Spinal cord (tissue), 10 donors: ENCODE results near the gene BMS1. TPM values are rescaled to one million over a fixed set of nuclear protein-coding genes. Genes with fewer than 3 reads are reported as not detected.
"Not testable (repeated sequence)": the region's sequence is repeated elsewhere in the genome, so short reads cannot be mapped to it uniquely, and the experiment has no call there.

Experiments used
- DNase-seq, 6 donors: peaks; one replicate each; pipeline versions ENCODE4 v3.0.0 to v3.0.0-alpha.2; 2013 to 2015; ENCODE audit warnings: low spot score in 6 of 6, low read depth in 4 of 6
- H3K27ac ChIP-seq: one replicate; pipeline ENCODE4 v1.5.1; 2013; ENCODE audit warnings: low read depth, low read length, control low read depth
- H3K27me3 ChIP-seq: one replicate; pipeline ENCODE4 v1.6.1; 2013; ENCODE audit warnings: low read length; ENCODE audit not compliant: control insufficient read depth, insufficient read depth
- H3K36me3 ChIP-seq: one replicate; pipeline ENCODE4 v1.6.1; 2013; ENCODE audit warnings: low read length; ENCODE audit not compliant: control insufficient read depth, insufficient read depth
- H3K4me1 ChIP-seq: one replicate; pipeline ENCODE4 v1.6.1; 2013; ENCODE audit warnings: low read length; ENCODE audit not compliant: control insufficient read depth, insufficient read depth
- H3K4me3 ChIP-seq: one replicate; pipeline ENCODE4 v1.5.1; 2013; ENCODE audit warnings: low read depth, low read length, control low read depth
- H3K9me3 ChIP-seq: one replicate; pipeline ENCODE4 v1.6.1; 2013; ENCODE audit warnings: low read length; ENCODE audit not compliant: control insufficient read depth, insufficient read depth
- WGBS: methylation state at CpG from one replicate; pipeline ENCODE4 v1.1.5; 2013; ENCODE audit warnings: missing lambda C conversion rate; ENCODE audit not compliant: insufficient coverage; 5-methylcytosine and 5-hydroxymethylcytosine counted together
- long read RNA-seq, 4 donors: transcript quantifications; one replicate each; lab custom pipeline, GENCODE V29; 2026
- polyA plus RNA-seq, 2 donors: library from polyadenylated mRNA; unstranded; fragments of 120-200 nt; gene quantifications; one replicate each; pipeline ENCODE4 v1.2.1, GENCODE V29; 2013; ENCODE audit not compliant: insufficient read length in 2 of 2
- total RNA-seq, 2 donors: library from RNA; depleted of rRNA in 1 of 2; stranded (reverse); fragments of 120-200 nt in 1 of 2; fragments of >200 nt in 1 of 2; gene quantifications; one replicate each; pipeline versions ENCODE4 v1.2.3 to v1.2.4, GENCODE V29; 2013 to 2014
- donor health status: healthy.

BMS1 gene, protein sequence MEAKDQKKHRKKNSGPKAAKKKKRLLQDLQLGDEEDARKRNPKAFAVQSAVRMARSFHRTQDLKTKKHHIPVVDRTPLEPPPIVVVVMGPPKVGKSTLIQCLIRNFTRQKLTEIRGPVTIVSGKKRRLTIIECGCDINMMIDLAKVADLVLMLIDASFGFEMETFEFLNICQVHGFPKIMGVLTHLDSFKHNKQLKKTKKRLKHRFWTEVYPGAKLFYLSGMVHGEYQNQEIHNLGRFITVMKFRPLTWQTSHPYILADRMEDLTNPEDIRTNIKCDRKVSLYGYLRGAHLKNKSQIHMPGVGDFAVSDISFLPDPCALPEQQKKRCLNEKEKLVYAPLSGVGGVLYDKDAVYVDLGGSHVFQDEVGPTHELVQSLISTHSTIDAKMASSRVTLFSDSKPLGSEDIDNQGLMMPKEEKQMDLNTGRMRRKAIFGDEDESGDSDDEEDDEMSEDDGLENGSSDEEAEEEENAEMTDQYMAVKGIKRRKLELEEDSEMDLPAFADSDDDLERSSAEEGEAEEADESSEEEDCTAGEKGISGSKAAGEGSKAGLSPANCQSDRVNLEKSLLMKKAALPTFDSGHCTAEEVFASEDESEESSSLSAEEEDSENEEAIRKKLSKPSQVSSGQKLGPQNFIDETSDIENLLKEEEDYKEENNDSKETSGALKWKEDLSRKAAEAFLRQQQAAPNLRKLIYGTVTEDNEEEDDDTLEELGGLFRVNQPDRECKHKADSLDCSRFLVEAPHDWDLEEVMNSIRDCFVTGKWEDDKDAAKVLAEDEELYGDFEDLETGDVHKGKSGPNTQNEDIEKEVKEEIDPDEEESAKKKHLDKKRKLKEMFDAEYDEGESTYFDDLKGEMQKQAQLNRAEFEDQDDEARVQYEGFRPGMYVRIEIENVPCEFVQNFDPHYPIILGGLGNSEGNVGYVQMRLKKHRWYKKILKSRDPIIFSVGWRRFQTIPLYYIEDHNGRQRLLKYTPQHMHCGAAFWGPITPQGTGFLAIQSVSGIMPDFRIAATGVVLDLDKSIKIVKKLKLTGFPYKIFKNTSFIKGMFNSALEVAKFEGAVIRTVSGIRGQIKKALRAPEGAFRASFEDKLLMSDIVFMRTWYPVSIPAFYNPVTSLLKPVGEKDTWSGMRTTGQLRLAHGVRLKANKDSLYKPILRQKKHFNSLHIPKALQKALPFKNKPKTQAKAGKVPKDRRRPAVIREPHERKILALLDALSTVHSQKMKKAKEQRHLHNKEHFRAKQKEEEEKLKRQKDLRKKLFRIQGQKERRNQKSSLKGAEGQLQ
- total RNA-seq: 10 to 100 TPM; 15.2 to 17.6 TPM
- polyA plus RNA-seq: 10 to 100 TPM; 13.4 to 14.1 TPM
- long read RNA-seq, donor 1, full-length matches to known transcripts: 3 of 20 reads
- long read RNA-seq, donor 1, partial matches to known transcripts: 17 of 20 reads
- long read RNA-seq, donor 1, other reads (novel, unspliced or antisense): 0 of 20 reads
- long read RNA-seq, donor 2: 0 reads
- long read RNA-seq, donor 3: 0 reads
- long read RNA-seq, donor 4, full-length matches to known transcripts: 1 of 29 reads
- long read RNA-seq, donor 4, partial matches to known transcripts: 28 of 29 reads
- long read RNA-seq, donor 4, other reads (novel, unspliced or antisense): 0 of 29 reads

DNA sequence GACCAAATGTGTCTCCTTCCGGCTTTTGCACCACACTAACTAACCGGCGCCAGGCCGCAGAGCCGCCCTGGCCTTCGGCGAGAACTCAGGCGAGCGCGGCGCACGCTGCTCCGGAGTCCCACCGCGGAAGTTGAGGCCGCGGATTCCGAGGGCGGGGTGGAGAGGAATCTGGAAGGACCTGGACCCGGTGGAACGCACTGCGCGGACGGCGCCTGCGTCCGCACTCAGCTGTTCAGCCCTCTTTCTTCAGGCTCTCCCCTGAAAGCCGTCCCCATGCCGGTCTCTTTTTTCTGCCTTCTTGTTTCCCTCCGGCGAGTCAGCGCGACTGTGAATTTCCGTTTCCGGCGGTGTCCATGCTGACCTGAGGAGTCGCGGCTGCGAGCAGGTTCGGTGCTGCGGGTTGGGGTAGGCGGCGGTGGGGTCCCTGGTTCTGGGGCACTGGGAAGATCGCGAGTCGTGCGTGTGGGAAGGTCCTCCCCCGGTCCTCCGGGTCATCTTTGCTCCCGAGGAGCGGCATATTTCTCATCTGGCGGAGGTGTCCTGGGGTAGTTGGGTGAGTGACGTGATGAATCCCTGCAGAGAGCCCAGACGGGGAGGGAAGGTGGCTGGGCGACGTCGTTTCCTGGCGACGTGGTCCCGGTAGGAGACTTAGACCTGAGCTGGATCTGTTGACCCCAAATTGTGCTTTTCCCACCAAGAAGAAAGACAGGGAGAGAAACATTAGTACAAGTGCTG, at the start of gene BMS1:
BMS1 (plus strand) TSS at position 350 of the 735 bp plus-strand sequence. CDS start 1,600 bp downstream, outside the sequence.
- peak; percentile 89 to 98 (median 93) for DNase-seq
- H3K4me1 ChIP-seq: peaks cover 8% of the 10 kb centered on the region
- peak within 1 kb of the TSS; percentile 68 for H3K4me3 ChIP-seq
- H3K27me3 ChIP-seq: no peaks in the 10 kb centered on the region
- WGBS: 0% methylated on average over 59 of the region's 60 CpGs
- no peaks in the 10 kb centered on the region for H3K9me3 ChIP-seq
- peaks cover 12% of the 10 kb centered on the region for H3K36me3 ChIP-seq
- peak within 1 kb of the TSS; percentile 89 for H3K27ac ChIP-seq

DNA sequence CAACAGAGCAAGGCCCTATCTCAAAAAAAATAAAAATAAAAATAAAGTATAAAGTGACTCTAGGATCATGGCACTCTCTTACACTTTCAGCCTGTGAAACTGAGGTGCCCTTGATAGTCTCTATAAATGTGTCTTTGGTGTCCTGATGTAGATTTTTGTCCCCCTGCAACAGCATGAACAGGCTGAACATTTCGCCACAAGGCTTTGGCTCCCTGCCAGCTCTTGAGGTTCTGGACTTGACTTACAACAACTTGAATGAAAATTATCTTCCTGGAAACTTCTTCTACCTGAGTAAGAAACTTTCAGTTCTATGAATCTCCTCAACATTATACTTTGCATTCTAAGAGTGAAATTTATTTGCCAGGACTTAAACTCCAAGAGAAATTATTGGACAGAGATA, 48.1 kb upstream of the BMS1 start:
- WGBS: no CpG with 5 or more reads among the region's 1 CpG
- no peaks in the 10 kb centered on the region for H3K9me3 ChIP-seq
- H3K27me3 ChIP-seq: no peaks in the 10 kb centered on the region
- H3K4me1 ChIP-seq: no peaks in the 10 kb centered on the region
- peak in 1 of 6 donors; percentile 2 for DNase-seq
- H3K36me3 ChIP-seq: no peaks in the 10 kb centered on the region
- H3K4me3 ChIP-seq: no peak overlapping the region
- H3K27ac ChIP-seq: no peak overlapping the region

DNA sequence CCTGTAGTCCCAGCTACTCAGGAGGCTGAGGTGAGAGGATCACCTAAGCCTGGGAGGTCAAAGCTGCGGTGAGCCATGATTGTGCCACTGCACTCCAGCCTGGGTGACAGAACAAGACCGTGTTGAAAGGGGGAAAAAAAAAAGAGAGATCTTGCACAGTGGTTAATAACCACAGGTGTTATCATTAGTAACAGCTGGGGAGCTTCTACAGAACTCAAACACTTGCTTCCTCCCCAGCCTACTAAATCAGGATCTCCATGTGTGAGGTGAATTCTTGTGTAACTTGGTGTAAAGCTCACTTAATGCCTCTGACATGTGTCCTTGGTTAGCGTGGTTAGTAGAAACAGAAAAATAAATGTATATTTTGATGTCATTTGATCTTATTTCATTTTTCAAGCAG, 43.9 kb upstream of the BMS1 start:
- H3K36me3 ChIP-seq: no peaks in the 10 kb centered on the region
- H3K4me1 ChIP-seq: no peaks in the 10 kb centered on the region
- no peak for DNase-seq
- H3K4me3 ChIP-seq: no peak overlapping the region
- H3K9me3 ChIP-seq: no peaks in the 10 kb centered on the region
- no peaks in the 10 kb centered on the region for H3K27me3 ChIP-seq
- no peak overlapping the region for H3K27ac ChIP-seq
- 100% methylated on average over 1 of the region's 3 CpGs for WGBS

DNA sequence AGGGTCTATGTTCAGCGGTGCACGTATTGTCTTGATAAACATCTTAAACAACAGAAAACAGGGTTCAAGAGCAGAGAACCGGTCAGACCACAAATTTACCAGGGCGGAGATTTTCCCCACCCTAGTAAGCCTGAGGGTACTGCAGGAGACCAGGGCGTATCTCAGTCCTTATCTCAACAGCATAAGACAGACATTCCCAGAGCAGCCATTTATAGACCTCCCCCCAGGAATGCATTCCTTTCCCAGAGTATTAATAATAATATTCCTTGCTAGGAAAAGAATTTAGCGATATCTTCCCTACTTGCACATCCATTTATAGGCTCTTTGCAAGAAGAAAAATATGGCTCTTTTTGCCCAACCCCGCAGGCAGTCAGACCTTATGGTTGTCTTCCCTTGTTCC, 41.1 kb upstream of the BMS1 start:
- 90% methylated on average over 5 of the region's 7 CpGs for WGBS
- not testable (repeated sequence) for H3K27me3 ChIP-seq, H3K9me3 ChIP-seq, DNase-seq, H3K36me3 ChIP-seq, H3K4me3 ChIP-seq, H3K4me1 ChIP-seq, H3K27ac ChIP-seq

DNA sequence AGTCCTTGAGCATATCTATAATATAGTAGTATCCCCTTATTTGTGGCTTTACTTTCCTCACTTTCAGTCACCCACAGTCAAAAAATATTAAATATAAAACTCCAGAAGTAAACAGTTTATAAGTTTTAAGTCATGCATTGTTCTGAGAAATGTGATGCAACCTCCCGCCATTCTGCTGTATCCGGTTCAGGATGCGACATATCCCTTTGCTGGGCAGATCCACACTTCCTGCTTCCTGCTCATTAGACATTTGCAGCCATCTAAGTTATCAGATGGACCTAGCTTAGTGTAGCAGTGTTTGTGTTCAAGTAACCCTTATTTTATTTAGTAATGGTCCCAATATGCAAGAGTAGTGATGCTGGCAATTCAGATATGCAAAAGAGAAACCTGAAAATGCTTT, 38.9 kb upstream of the BMS1 start:
- Histone ChIP-seq H3K27ac (no peak overlapping the region), H3K4me3 (no peak overlapping the region), H3K27me3 (no peaks in the 10 kb centered on the region), H3K4me1 (no peaks in the 10 kb centered on the region), H3K9me3 (no peaks in the 10 kb centered on the region), H3K36me3 (no peaks in the 10 kb centered on the region)
- WGBS: 83% methylated on average over 3 of the region's 3 CpGs
- no peak for DNase-seq

DNA sequence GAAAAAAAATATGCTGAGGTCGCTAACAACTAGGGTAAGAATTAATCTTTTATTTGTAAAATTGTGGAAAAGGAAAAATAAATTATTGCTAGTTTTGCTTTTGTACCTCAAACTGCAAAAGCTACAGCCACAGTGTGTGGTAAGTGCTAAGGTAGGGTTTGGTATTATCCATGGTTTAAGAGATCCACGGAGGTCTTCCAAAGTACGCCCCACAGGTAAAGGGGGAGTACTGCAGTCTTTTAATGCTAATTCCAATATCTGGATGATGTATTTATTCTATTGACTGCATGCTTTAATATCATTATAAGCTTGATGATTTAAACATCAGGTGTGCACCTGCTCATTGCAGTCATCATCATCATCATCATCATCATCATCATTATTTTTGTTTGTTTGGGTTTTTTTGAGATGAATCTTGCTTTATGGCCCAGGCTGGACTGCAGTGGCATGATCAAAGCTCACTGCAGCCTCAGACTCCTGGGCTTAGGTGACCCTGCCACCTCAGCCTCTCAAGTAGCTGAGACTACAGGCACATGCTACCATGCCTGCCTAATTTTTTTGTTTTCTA, 38.4 kb upstream of the BMS1 start:
- no peak for DNase-seq
- Histone ChIP-seq H3K27ac (no peak overlapping the region), H3K36me3 (no peaks in the 10 kb centered on the region), H3K4me3 (no peak overlapping the region), H3K4me1 (no peaks in the 10 kb centered on the region), H3K27me3 (no peaks in the 10 kb centered on the region), H3K9me3 (no peaks in the 10 kb centered on the region)
- no CpG with 5 or more reads among the region's 3 CpGs for WGBS

- Histone ChIP-seq H3K9me3 (no peaks in the 10 kb centered on the region), H3K36me3 (no peaks in the 10 kb centered on the region), H3K4me3 (peak overlapping the region; percentile 26), H3K27ac (no peak overlapping the region), H3K4me1 (peaks cover 20% of the 10 kb centered on the region), H3K27me3 (peaks cover 50% of the 10 kb centered on the region)
- WGBS: 1% methylated on average over 28 of the region's 28 CpGs
- peak in 5 of 6 donors; percentile 12 to 79 (median 31) for DNase-seq
These were observed 29.5 kb upstream of the BMS1 start for GRCh38 chr10:42753126-42753506.

DNA sequence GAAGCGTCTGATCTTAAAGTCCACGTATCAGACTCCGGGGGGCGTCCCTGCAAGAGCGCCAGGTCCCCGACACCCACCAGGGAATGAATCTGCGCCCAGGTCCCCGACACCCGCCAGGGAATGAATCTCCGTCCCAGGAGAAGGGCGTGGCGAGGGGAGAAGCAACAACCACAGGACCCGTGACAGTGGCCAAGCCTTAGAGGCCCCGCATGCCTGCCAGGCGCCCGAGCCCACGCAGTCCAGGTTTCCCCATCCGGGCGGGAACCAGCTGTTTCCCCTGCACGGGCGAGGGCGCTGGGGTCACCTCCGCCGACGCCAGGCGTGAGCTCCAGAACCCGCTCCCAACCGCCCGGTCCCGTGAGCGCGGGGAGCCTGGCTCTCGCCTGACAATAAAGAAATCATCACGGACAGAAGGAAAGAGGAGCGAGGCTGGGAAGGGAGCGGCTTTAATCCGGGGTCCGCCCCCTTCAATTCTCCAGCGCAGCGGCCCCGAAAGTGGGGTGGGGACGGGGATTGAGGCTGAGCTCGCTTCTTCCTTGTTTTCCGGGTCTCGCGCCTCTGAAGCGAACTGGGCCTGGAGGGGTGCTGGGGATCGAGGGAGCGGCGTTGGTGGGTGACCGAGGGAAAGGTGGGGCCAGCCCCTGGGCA, 29.0 kb upstream of the BMS1 start:
- Histone ChIP-seq H3K36me3 (no peaks in the 10 kb centered on the region), H3K9me3 (no peaks in the 10 kb centered on the region), H3K4me3 (peak overlapping the region; percentile 26), H3K4me1 (peaks cover 20% of the 10 kb centered on the region), H3K27ac (no peak overlapping the region), H3K27me3 (peaks cover 50% of the 10 kb centered on the region)
- 2% methylated on average over 45 of the region's 51 CpGs for WGBS
- DNase-seq: peak in 1 of 6 donors; percentile 2
